Loucy (cell line): Measurements from ENCODE around the gene CMTR1.

Experiments
- H2AFZ ChIP-seq: fragments of 200-600 bp; sonication (generic); 2 replicates; pipeline ENCODE4 v1.6.0; 2016; ENCODE audit warnings: antibody characterized with exemption, mild to moderate bottlenecking, low read length, moderate library complexity
- H3F3A ChIP-seq: fragments of 200-600 bp; 2 replicates; pipeline ENCODE4 v1.6.0; 2016; ENCODE audit warnings: antibody characterized with exemption, low read depth, mild to moderate bottlenecking
- H3K27me3 ChIP-seq: fragments of 200-600 bp; sonication (generic); 2 replicates; pipeline ENCODE4 v1.6.1; 2014; ENCODE audit warnings: low read length, mild to moderate bottlenecking; ENCODE audit not compliant: insufficient read depth, poor library complexity, severe bottlenecking
- H3K36me3 ChIP-seq: fragments of 200-600 bp; sonication (generic); 2 replicates; pipeline ENCODE4 v1.6.1; 2016; ENCODE audit warnings: low read length; ENCODE audit not compliant: insufficient read depth
- H3K4me1 ChIP-seq: fragments of 200-600 bp; sonication (generic); 2 replicates; pipeline ENCODE4 v1.5.1; 2014; ENCODE audit warnings: low read length, mild to moderate bottlenecking; ENCODE audit not compliant: insufficient read depth, poor library complexity, severe bottlenecking
- H3K4me2 ChIP-seq: fragments of 200-600 bp; sonication (generic); 2 replicates; pipeline ENCODE4 v1.6.0; 2014; ENCODE audit warnings: antibody characterized with exemption, low read length, low read depth, mild to moderate bottlenecking; ENCODE audit not compliant: poor library complexity, severe bottlenecking
- H3K4me3 ChIP-seq: fragments of 200-600 bp; sonication (generic); 2 replicates; pipeline ENCODE4 v1.5.1; 2014; ENCODE audit warnings: low read length, mild to moderate bottlenecking, mixed read lengths; ENCODE audit not compliant: poor library complexity, severe bottlenecking
- H3K79me2 ChIP-seq: fragments of 200-600 bp; sonication (generic); 2 replicates; pipeline ENCODE4 v1.6.1; 2014; ENCODE audit warnings: low read length; ENCODE audit not compliant: insufficient read depth
- H3K9ac ChIP-seq: fragments of 200-600 bp; sonication (generic); 2 replicates; pipeline ENCODE4 v1.6.0; 2014; ENCODE audit warnings: mild to moderate bottlenecking, low read depth, low read length, moderate library complexity; ENCODE audit not compliant: poor library complexity, severe bottlenecking
- H3K9me2 ChIP-seq: fragments of 200-600 bp; sonication (generic); replicated peaks from 2 replicates; pipeline ENCODE4 v1.6.1; 2016; ENCODE audit warnings: low read depth, low read length, mixed read lengths
- H3K9me3 ChIP-seq: fragments of 200-600 bp; sonication (generic); 2 replicates; pipeline ENCODE4 v1.6.1; 2014; ENCODE audit warnings: mild to moderate bottlenecking, antibody characterized with exemption, low read length, low read depth; ENCODE audit not compliant: insufficient read depth
- H4K20me1 ChIP-seq: fragments of 200-600 bp; sonication (generic); 2 replicates; pipeline ENCODE4 v1.6.0; 2014; ENCODE audit warnings: antibody characterized with exemption, low read length, mild to moderate bottlenecking; ENCODE audit not compliant: insufficient read depth, poor library complexity, severe bottlenecking
- CTCF ChIP-seq: fragments of 200-600 bp; sonication (generic); conservative IDR thresholded peaks from 2 replicates; pipeline ENCODE4 v1.5.1; 2014; ENCODE audit warnings: mild to moderate bottlenecking, antibody characterized with exemption, low read length
- EZH2phosphoT487 ChIP-seq: fragments of 200-600 bp; IDR thresholded peaks from 2 replicates; pipeline ENCODE4 v1.6.1; 2018; ENCODE audit warnings: antibody characterized with exemption, mild to moderate bottlenecking, moderate library complexity, borderline replicate concordance

Gene CMTR1

GRCh38 chr6:37504024-37504423, 71.0 kb downstream of the CMTR1 start:
- H3K27me3 ChIP-seq = no peaks in the 10 kb centered on the region
- peaks cover 6% of the 10 kb centered on the region for H3K79me2 ChIP-seq
- H3F3A ChIP-seq = peaks cover 17% of the 10 kb centered on the region
- H3K36me3 ChIP-seq = no peaks in the 10 kb centered on the region
- no peaks in the 10 kb centered on the region for H3K9me3 ChIP-seq
- H3K9ac ChIP-seq = peak overlapping the region; percentile 75
- H3K4me3 ChIP-seq = no peak overlapping the region
- H3K4me1 ChIP-seq = peaks cover 57% of the 10 kb centered on the region
- no peak for TF ChIP-seq CTCF
- no peak for TF ChIP-seq EZH2phosphoT487
- peak overlapping the region; percentile 83 for H3K4me2 ChIP-seq
- no peaks in the 10 kb centered on the region for H3K9me2 ChIP-seq
- no peaks in the 10 kb centered on the region for H4K20me1 ChIP-seq
- H2AFZ ChIP-seq = 0 out of 2 replicates have a peak overlapping the region, but pooled peaks have one; percentile 3

DNA sequence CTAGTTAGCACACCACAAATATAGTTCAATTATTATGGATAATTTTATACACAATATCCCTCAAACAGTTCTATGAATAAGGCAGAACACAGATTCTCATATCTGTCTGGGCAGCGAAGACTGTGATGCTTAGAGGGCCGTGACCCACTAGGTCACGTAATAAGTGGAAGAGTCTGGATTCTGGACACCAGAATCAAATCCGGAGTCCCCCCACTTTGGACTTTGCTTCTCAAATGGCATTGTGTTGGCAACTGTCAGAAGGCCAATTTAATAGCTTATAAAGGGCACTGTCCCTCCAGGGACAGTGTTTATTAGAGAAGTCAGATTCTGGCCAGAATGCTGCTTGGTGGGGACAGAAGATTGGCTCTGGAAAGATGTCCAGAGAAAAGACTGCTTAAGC, 73.5 kb downstream of the CMTR1 start:
- no peak overlapping the region for H3K4me3 ChIP-seq
- H3K4me2 ChIP-seq = no peak overlapping the region
- peaks cover 43% of the 10 kb centered on the region for H3K4me1 ChIP-seq
- H3K79me2 ChIP-seq = no peaks in the 10 kb centered on the region
- H3K9ac ChIP-seq = no peak overlapping the region
- peaks cover 13% of the 10 kb centered on the region for H3F3A ChIP-seq
- TF ChIP-seq EZH2phosphoT487 = no peak
- no peak for TF ChIP-seq CTCF
- no peaks in the 10 kb centered on the region for H4K20me1 ChIP-seq
- no peaks in the 10 kb centered on the region for H3K36me3 ChIP-seq
- H3K9me2 ChIP-seq = no peaks in the 10 kb centered on the region
- no peaks in the 10 kb centered on the region for H3K27me3 ChIP-seq
- H2AFZ ChIP-seq = no peak overlapping the region
- H3K9me3 ChIP-seq = no peaks in the 10 kb centered on the region

- Histone ChIP-seq H3K4me2 (no peak overlapping the region), H3K9me2 (no peaks in the 10 kb centered on the region), H3K79me2 (no peaks in the 10 kb centered on the region), H2AFZ (no peak overlapping the region), H3K4me1 (peaks cover 38% of the 10 kb centered on the region), H3K9ac (no peak overlapping the region), H3K9me3 (no peaks in the 10 kb centered on the region), H3K36me3 (no peaks in the 10 kb centered on the region), H3K4me3 (no peak overlapping the region), H3F3A (peaks cover 8% of the 10 kb centered on the region), H3K27me3 (no peaks in the 10 kb centered on the region), H4K20me1 (no peaks in the 10 kb centered on the region)
- TF ChIP-seq CTCF = no peak
- TF ChIP-seq EZH2phosphoT487 = no peak
Measured at GRCh38 chr6:37507077-37507476, 74.1 kb downstream of the CMTR1 start.
